Epithelial cell of esophagus (primary cell): ENCODE measurements around the gene YAF2.
"Not testable (repeated sequence)": the region's sequence is repeated elsewhere in the genome, so short reads cannot be mapped to it uniquely, and the experiment has no call there.

Experiments used
- DNase-seq: peaks from one replicate; pipeline ENCODE4 v3.0.0; 2010; ENCODE audit warnings: low read depth
- H3K4me3 ChIP-seq: 2 replicates; pipeline ENCODE4 v1.5.1; 2011; ENCODE audit warnings: mild to moderate bottlenecking, low read length, control low read depth
- CTCF ChIP-seq: IDR thresholded peaks from 2 replicates; pipeline ENCODE4 v1.5.1; 2011; ENCODE audit warnings: low read depth, mild to moderate bottlenecking, low read length, control low read depth, inconsistent platforms; ENCODE audit not compliant: insufficient read depth; ENCODE audit errors: missing control alignments

The YAF2 gene

GRCh38 chr12:42255866-42256261 is 17.8 kb upstream of the YAF2 start:
- no peak for DNase-seq
- no peak overlapping the region for H3K4me3 ChIP-seq
- no peak for TF ChIP-seq CTCF

- TF ChIP-seq CTCF, result no peak
- peak; percentile 28 for DNase-seq
- H3K4me3 ChIP-seq, result no peak overlapping the region
These were observed 17.3 kb upstream of the YAF2 start for GRCh38 chr12:42255221-42255865.

GRCh38 chr12:42252645-42253044 is 14.6 kb upstream of the YAF2 start:
- not testable (repeated sequence) for H3K4me3 ChIP-seq, DNase-seq

DNA sequence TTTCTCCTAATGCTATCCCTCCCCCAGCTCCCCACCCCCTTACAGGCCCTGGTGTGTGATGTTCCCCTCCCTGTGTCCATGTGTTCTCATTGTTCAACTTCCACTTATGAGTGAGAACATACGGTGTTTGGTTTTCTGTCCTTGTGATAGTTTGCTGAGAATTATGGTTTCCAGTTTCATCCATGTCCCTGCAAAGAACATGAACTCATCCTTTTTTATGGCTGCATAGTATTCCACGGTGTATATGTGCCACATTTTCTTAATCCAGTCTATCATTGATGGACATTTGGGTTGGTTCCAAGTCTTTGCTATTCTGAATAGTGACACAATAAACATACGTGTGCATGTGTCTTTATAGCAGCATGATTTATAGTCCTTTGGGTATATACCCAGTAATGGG is 11.0 kb upstream of the YAF2 start:
- H3K4me3 ChIP-seq, DNase-seq: not testable (repeated sequence)

- no peak overlapping the region for H3K4me3 ChIP-seq
- DNase-seq, result no peak
- no peak for TF ChIP-seq CTCF
These were observed 2.2 kb upstream of the YAF2 start for GRCh38 chr12:42240131-42240750.

- peak overlapping the region; percentile 53 for H3K4me3 ChIP-seq
- no peak for TF ChIP-seq CTCF
- no peak for DNase-seq
These were observed 202 bp downstream of the YAF2 start for GRCh38 chr12:42237853-42238239.

- peak; percentile 75 for DNase-seq
- TF ChIP-seq CTCF, result peak; percentile 35
- peak overlapping the region; percentile 64 for H3K4me3 ChIP-seq
These were observed 796 bp downstream of the YAF2 start for GRCh38 chr12:42237052-42237852.
